HG02973 (cell line): ENCODE measurements around the gene TLE2.
A peak's percentile ranks its signal among the peaks of the same experiment; 100 is the strongest.
"Not testable (repeated sequence)": the region's sequence is repeated elsewhere in the genome, so short reads cannot be mapped to it uniquely, and the experiment has no call there.

Experiments
- ATAC-seq: cut with Tn5 transposase; IDR thresholded peaks from one replicate; pipeline ENCODE4 v1.9.1; 2021; ENCODE audit warnings: moderate library complexity; ENCODE audit not compliant: unreplicated experiment

The TLE2 gene

GRCh38 chr19:2988568-2988967 is 40.5 kb downstream of the TLE2 start:
- no peak for ATAC-seq

GRCh38 chr19:2987797-2988196 is 41.3 kb downstream of the TLE2 start:
- ATAC-seq: no peak

- no peak for ATAC-seq
Measured at GRCh38 chr19:2986951-2987524, 42.0 kb downstream of the TLE2 start.

DNA sequence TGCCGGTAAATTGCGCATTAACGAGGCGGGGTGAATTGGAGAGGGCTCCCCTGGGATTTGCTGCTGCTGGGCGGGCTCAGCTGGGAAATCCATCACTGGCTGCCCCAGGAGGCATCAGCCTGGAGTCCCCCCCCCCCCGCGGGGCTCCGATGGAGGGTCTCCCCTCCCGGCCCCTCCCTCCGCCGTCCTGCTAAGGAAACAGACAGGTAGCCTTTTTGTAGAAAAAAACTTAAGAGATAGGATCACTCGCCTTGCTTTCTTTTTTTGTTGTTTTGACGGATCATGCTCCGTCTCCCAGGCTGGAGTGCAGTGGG is 44.9 kb downstream of the TLE2 start:
- ATAC-seq: no peak

DNA sequence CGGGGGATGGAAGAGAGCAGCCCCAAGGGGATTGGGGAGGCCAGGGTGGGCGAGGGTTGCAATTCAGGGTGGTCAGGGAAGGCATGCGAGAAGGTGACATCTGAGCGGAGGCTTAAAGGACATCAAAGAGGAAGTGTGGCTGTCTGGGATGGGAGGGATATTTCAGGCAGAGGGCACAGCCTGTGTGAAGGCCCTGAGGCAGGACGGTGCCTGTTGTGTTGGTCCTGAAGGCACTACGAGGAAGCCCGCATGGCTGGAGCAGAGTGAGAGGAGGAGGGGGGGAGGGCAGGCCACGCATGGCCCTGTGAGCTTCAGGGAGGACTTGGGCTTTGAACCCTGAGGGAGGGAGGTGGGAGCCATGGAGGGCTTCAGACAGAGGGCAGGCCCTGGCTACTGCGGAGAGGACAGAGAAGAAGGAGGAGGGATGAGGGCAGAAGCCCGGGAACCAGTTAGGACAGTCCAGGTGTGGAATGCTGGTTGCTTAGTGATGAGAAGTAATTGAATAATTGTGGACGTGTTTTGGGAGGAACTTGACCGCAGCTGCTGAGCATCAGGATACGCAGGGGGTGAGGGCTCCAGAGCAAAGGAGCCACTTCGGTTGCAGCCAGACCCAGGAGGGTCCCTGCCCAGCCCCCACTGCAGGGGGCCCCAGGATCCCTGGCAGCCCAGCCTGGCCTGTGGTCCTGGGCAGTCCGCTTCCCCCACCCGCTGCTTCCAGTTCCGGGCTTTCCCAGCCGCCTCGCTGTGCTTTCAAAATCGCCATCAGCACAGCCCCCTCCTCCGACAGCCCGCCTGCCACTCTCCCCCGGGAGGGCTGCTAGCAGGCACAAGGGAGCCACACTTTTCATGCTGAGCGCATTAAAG is 45.5 kb downstream of the TLE2 start:
- ATAC-seq: no peak

GRCh38 chr19:2982983-2983350 is 46.1 kb downstream of the TLE2 start:
- no peak for ATAC-seq

- ATAC-seq: no peak
Measured at GRCh38 chr19:2982561-2982960, 46.5 kb downstream of the TLE2 start.

DNA sequence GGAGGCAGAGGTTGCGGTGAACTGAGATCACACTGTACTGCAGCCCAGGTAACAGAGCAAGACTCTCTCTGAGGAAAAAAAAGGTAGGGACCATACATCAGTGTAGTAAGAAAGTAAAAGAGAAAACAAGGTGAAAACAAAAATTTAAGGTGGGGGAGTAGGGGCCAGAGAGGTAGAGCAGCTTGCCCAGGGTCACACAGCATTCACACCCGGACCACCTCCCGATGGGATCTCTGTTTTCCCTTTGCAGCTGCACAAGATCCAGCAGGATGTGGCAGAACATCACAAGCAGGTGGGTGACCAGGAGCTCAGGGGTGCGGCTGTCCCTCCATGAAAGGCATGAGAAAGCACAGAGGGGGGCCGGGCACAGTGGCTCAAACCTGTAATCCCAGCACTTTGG is 47.2 kb downstream of the TLE2 start:
- no peak for ATAC-seq

GRCh38 chr19:2978772-2979171 is 50.3 kb downstream of the TLE2 start:
- no peak for ATAC-seq

DNA sequence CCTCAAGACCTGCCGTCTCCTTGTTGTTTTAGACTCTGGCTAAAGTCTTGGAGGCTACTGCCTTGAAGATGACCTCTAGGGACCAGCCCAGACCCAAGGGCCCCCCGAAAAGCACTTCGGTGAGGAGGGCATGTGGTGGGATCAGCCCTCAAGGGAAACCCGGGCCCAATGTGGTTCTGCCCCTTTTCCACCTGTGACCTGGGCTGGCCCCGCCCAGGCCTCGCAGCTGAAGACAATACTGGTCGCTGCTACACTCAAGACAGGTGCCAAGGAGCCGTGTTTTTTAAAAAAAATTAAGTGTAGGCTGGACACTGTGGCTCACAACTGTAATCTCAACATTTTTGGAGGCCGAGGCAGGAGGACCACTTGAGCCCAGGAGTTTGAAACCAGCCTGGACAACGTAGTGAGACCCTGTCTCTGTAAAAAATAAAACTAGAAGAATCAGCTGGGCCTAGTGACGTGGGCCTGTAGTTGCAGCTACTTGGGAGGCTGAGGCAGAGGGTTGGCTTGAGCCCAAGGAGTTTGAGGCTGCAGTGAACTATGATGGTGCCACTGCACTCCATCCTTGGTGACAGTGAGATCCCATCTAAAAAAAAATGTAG is 50.8 kb downstream of the TLE2 start:
- ATAC-seq: no peak

DNA sequence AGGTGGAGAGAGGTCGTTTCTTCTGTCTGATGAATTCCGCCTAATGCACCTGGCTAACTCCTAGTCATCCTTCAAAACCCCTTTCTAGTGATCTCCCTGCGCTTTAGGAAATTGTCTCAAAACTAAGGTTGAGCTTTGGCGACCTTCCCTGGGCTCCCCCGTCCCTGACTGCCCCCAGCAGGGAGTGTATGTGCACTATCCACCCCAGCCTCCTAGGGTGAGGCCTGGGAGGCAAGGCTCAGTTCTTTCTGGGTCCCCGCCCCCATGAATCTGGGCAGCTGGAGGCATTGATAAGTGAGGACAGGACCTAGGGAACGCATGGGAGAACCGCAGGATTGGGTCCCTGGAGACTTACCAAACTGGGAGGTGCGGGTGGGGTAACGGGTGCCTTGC is 51.3 kb downstream of the TLE2 start:
- no peak for ATAC-seq

DNA sequence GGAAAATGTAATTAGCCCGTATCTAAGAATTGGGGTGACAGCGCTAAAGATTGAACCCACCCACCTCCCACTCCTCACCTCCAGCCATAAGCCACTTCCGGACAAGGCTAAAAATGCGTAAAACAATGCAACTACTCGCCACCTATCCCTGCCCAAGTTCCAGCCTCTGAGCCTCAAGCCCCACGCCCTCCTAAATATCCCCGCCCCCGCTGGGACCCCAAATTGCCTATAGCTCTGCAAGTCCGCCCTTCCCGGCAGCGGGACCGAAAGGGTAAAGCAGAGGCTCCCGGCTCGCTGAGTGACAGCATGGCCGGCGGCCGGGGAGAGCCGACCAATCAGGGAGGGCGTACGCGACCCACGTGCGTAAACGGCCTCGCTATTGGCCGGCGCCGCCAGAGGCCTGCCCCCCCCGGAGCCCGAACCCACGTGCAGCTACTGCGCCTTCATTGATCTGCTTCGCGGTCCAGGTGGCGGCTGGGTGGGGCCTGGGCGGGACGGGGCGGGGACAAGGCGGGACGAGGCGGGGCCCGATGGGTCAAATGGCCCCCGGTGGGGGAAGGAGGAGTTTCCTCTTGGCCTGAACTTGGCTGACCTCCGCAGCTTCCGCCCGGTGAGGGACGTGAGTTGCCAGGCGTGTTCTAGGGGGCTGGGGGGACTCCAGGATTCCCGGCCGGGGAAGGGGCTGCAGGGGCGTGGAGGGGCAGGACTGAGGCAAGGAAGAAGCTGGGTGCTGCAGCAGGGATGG is 51.9 kb downstream of the TLE2 start, which contains the start of gene TLE6:
TSS of gene TLE6 (plus strand) at position 564 of the 745 bp plus-strand sequence. CDS start 670 bp downstream, outside the sequence.
- peak; percentile 95 for ATAC-seq

DNA sequence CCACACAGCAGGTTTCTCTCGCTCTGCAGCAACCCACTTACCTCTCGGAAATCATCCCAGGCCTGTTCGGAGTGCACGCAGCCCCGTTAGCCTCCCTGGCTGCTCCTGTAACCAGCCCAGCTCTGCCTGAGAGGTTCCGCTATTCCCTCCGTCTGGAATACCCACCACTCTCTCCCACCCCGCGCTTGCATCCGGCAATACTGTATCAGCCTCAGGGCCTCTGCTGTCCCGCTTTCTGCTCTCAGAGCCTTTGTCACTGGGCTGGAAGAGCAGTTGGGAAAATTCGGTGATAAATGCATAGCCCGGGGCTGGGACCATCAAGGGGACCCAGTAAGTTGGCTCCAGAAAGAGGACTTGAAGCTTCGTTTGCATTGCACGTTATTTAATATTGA is 52.5 kb downstream of the TLE2 start:
- no peak for ATAC-seq

DNA sequence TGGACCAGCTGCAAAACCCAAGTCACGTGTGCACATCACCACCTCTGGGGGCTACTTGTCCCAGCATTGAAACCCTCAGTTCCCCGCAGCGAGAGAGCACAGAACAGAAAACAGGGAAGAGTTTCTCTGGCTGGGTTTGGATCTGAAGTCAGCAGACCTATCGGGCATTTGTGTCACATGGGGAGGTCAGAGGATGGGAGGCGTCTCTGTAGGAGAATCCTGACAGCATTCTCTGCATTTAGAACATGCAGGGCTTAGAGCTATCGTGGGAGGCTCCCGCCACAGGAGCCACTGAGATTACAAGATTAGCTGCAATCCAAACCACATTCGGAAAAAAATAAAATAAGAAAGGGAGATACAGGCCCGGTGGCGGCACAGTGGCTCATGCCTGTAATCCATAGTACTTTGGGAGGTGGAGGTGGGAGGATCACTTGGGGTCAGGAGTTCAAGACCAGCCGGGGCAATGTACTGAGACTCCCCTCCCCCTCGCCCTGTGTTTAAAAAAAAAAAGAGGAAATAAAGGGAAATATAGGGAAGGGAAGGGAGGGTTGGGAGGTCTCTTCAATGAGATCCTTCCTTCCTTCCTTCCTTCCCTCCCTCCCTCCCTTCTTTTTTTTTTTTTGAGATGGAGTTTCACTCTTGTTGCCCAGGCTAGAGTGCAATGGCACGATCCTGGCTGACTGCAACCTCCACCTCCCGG is 54.6 kb downstream of the TLE2 start:
- ATAC-seq: no peak

DNA sequence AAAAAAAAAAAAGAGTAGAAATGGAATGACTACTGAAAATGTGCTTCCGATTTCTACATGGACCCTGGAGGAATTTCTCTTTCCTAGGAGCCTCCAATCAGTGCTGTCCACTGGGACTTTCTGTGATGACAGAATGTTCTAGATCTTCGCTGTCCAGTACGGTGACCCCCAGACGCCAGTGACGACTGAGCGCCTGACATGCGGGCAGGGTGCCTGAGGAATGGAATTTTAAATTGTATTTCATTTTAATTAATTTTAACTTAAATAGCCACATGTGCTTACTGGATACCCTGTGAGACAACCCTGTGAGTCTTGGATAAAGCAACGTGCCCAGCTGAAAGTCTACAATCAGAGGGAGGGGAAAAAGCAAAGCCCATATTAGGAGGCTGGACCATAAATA is 55.9 kb downstream of the TLE2 start:
- no peak for ATAC-seq

GRCh38 chr19:2970201-2970835 is 58.8 kb downstream of the TLE2 start:
- ATAC-seq: no peak

DNA sequence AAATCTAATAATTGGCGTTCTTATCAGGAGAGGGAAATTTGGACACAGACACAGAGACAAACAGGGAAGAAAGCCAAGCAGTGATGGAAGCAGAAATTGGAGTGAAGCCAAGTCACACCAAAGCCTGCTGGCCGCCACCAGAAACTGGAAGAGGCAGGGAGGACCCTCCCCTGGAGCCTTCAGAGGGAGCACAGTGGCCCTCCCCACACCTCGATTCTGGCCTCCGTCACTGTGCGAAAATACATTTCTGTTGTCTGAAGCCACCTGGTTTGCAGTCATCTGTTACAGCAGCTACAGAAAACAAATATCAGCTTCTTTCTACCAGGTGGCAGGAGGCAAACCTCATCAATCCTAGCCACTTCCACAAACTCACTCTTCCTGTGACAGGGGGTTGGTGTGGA is 60.0 kb downstream of the TLE2 start:
- no peak for ATAC-seq

GRCh38 chr19:2967972-2968371 is 61.1 kb downstream of the TLE2 start:
- ATAC-seq: no peak

- no peak for ATAC-seq
Measured at GRCh38 chr19:2964874-2965273, 64.2 kb downstream of the TLE2 start.

DNA sequence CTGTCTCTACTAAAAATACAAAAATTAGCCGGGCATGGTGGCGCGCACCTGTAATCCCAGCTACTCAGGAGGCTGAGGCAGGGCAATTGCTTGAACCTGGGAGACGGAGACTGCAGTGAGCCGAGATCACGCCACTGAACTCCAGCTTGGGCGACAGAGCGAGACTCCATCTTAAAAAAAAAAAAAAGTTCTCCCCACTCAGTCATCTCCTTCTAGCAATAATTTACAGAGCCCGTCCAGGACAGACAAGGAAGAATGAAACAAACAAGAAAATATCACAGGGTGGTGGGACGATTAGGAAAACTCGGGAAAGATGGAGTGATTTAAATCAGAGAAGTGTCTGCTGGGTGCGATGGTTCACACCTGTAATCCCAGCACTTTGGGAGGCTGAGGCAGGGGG is 65.4 kb downstream of the TLE2 start:
- not testable (repeated sequence) for ATAC-seq

DNA sequence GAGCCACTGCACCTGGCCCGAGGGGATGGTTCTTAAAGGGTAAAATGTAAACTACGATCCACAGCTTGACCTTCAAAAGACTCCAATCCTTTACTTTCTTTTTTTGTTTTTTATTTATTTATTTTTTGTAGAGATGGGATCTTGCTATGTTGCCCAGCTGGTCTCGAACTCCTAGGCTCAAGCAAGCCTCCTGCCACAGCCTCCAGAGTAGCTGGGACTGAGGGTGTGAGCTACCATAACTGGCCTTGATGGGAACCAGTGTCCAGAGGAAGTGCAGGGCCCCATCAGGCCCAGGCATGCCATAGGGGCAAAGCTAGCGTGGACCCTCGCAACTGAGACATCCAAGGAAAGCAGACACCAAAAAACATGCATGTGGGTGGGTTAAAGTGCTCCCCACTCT is 66.0 kb downstream of the TLE2 start:
- ATAC-seq: no peak
